Measurements from ENCODE around the gene THSD7B. TPM values are rescaled to one million over a fixed set of nuclear protein-coding genes. Genes with fewer than 3 reads are reported as not detected.

The THSD7B gene
- total and polyA plus RNA-seq, 2 of the 8 experiments (the other 6 are each of a cell fraction or from before 2014, with no cell fraction given) = 0.60 to 2.9 TPM

DNA sequence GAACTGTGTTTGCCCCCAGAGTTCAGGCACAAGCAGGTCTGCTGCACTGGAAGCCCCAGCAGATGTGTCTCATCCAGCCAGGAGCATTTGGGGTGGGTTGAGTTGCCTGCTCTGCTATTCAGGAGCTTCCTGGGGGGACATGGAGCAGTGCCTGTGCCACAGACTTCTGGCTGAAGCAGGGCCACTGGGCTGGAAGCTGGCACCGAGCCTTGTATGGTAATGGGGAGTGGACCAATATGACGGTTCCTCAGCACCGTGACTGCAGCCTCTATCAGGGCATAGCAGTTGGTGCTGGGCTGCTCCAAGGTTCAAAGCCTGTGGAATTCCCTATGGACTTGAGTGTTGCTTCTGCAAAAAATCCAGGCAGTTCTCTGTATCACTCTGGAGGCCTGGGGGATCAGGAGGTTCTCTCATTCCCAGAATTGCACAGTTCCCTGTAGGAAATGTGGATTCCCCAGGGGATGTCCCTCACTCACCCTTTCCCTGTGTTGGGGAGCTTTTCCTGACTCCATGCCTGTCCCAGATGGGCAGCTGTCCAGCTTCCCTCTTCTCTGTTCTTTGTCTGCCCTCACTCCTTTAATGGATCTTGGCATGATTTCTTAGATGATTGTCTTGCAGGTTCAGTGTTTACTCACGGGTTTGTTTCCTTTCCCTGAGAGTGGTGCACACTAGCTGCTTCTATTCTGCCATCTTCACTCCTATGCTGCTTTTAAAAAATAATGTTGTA is 37.2 kb upstream of the THSD7B start (continued):
- TF ChIP-seq, protein P1, sequence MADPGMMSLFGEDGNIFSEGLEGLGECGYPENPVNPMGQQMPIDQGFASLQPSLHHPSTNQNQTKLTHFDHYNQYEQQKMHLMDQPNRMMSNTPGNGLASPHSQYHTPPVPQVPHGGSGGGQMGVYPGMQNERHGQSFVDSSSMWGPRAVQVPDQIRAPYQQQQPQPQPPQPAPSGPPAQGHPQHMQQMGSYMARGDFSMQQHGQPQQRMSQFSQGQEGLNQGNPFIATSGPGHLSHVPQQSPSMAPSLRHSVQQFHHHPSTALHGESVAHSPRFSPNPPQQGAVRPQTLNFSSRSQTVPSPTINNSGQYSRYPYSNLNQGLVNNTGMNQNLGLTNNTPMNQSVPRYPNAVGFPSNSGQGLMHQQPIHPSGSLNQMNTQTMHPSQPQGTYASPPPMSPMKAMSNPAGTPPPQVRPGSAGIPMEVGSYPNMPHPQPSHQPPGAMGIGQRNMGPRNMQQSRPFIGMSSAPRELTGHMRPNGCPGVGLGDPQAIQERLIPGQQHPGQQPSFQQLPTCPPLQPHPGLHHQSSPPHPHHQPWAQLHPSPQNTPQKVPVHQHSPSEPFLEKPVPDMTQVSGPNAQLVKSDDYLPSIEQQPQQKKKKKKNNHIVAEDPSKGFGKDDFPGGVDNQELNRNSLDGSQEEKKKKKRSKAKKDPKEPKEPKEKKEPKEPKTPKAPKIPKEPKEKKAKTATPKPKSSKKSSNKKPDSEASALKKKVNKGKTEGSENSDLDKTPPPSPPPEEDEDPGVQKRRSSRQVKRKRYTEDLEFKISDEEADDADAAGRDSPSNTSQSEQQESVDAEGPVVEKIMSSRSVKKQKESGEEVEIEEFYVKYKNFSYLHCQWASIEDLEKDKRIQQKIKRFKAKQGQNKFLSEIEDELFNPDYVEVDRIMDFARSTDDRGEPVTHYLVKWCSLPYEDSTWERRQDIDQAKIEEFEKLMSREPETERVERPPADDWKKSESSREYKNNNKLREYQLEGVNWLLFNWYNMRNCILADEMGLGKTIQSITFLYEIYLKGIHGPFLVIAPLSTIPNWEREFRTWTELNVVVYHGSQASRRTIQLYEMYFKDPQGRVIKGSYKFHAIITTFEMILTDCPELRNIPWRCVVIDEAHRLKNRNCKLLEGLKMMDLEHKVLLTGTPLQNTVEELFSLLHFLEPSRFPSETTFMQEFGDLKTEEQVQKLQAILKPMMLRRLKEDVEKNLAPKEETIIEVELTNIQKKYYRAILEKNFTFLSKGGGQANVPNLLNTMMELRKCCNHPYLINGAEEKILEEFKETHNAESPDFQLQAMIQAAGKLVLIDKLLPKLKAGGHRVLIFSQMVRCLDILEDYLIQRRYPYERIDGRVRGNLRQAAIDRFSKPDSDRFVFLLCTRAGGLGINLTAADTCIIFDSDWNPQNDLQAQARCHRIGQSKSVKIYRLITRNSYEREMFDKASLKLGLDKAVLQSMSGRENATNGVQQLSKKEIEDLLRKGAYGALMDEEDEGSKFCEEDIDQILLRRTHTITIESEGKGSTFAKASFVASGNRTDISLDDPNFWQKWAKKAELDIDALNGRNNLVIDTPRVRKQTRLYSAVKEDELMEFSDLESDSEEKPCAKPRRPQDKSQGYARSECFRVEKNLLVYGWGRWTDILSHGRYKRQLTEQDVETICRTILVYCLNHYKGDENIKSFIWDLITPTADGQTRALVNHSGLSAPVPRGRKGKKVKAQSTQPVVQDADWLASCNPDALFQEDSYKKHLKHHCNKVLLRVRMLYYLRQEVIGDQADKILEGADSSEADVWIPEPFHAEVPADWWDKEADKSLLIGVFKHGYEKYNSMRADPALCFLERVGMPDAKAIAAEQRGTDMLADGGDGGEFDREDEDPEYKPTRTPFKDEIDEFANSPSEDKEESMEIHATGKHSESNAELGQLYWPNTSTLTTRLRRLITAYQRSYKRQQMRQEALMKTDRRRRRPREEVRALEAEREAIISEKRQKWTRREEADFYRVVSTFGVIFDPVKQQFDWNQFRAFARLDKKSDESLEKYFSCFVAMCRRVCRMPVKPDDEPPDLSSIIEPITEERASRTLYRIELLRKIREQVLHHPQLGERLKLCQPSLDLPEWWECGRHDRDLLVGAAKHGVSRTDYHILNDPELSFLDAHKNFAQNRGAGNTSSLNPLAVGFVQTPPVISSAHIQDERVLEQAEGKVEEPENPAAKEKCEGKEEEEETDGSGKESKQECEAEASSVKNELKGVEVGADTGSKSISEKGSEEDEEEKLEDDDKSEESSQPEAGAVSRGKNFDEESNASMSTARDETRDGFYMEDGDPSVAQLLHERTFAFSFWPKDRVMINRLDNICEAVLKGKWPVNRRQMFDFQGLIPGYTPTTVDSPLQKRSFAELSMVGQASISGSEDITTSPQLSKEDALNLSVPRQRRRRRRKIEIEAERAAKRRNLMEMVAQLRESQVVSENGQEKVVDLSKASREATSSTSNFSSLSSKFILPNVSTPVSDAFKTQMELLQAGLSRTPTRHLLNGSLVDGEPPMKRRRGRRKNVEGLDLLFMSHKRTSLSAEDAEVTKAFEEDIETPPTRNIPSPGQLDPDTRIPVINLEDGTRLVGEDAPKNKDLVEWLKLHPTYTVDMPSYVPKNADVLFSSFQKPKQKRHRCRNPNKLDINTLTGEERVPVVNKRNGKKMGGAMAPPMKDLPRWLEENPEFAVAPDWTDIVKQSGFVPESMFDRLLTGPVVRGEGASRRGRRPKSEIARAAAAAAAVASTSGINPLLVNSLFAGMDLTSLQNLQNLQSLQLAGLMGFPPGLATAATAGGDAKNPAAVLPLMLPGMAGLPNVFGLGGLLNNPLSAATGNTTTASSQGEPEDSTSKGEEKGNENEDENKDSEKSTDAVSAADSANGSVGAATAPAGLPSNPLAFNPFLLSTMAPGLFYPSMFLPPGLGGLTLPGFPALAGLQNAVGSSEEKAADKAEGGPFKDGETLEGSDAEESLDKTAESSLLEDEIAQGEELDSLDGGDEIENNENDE (IDR thresholded peaks at IDR 0.05; ENCODE audit: insufficient replicate concordance, low read length) = no peak
